ENCODE data around the gene ARHGAP36. TPM values are rescaled to one million over a fixed set of nuclear protein-coding genes. Genes with fewer than 3 reads are reported as not detected.

The ARHGAP36 gene
- total RNA-seq, 1 experiment from 2014 or later, result 0.37 TPM

DNA sequence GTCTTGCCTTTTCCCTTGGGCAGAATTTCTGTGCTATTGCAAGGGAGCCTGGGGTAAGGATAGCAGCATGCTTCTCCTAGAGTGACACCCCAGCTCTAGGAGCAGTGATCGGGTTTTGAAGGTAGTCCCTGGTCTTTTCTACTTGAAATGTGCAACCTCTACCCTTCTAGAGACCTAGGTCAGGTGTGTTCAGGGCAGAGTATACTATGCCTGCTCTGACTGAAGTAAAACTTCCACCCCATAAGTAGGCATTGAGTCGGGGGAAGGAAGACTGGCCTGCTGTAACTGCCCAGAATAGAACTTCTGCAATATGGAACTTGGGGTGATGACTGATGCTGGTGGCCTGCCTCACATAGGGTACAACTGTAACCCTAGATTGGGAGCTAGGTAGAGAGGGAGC is 80.9 kb downstream of the ARHGAP36 start:
- H2BK20ac ChIP-seq (ENCODE audit: low read depth, low read length, poor library complexity, severe bottlenecking), result no peak overlapping the region
- peaks cover 0 to 7% of the 10 kb centered on the region in 2 experiments; a peak in 4 of 5 replicates for H3K9me3 Mint-ChIP-seq
- H3K27ac Mint-ChIP-seq, result no peak overlapping the region
- no peaks in the 10 kb centered on the region for H3K23me2 ChIP-seq (ENCODE audit: insufficient read length, low read depth, low read length, poor library complexity, severe bottlenecking)
- no peak overlapping the region for H4K91ac ChIP-seq (ENCODE audit: insufficient read length, low read depth, low read length)
- no peak overlapping the region for H2AK5ac ChIP-seq (ENCODE audit: insufficient read length, low read length)
- H3K4me3 Mint-ChIP-seq, result no peak overlapping the region
- no peak overlapping the region for H2BK15ac ChIP-seq (ENCODE audit: low read depth, low read length)
- H3K27me3 Mint-ChIP-seq (ENCODE audit: low read depth), result peaks cover 6% of the 10 kb centered on the region
- TF ChIP-seq, protein P1, sequence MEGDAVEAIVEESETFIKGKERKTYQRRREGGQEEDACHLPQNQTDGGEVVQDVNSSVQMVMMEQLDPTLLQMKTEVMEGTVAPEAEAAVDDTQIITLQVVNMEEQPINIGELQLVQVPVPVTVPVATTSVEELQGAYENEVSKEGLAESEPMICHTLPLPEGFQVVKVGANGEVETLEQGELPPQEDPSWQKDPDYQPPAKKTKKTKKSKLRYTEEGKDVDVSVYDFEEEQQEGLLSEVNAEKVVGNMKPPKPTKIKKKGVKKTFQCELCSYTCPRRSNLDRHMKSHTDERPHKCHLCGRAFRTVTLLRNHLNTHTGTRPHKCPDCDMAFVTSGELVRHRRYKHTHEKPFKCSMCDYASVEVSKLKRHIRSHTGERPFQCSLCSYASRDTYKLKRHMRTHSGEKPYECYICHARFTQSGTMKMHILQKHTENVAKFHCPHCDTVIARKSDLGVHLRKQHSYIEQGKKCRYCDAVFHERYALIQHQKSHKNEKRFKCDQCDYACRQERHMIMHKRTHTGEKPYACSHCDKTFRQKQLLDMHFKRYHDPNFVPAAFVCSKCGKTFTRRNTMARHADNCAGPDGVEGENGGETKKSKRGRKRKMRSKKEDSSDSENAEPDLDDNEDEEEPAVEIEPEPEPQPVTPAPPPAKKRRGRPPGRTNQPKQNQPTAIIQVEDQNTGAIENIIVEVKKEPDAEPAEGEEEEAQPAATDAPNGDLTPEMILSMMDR (conservative IDR thresholded peaks at IDR 0.05), result no peak
- no peak overlapping the region for H2BK5ac ChIP-seq (ENCODE audit: insufficient read length, low read length)
- H3K79me2 ChIP-seq (ENCODE audit: insufficient read depth, low read length), result no peaks in the 10 kb centered on the region
- no peak overlapping the region for H3K14ac ChIP-seq (ENCODE audit: insufficient read depth, low read length)
- no peaks in the 10 kb centered on the region for H3K27me3 ChIP-seq (ENCODE audit: insufficient read depth, low read length)
- no peak overlapping the region for H2BK120ac ChIP-seq (ENCODE audit: low read depth, low read length, poor library complexity, severe bottlenecking)
- no peaks in the 10 kb centered on the region for H3K4me1 ChIP-seq (ENCODE audit: insufficient read depth, low read length)
- no peaks in the 10 kb centered on the region for H3K4me1 Mint-ChIP-seq
- H3K9ac ChIP-seq (ENCODE audit: extremely low read depth, insufficient read length, low read length), result no peak overlapping the region
- no CpG with 5 or more reads among the region's 2 CpGs for WGBS (ENCODE audit: extremely low coverage, insufficient read length, low lambda C conversion rate)
- no peak overlapping the region for H3T11ph ChIP-seq (ENCODE audit: low read length)
- no peak overlapping the region for H2BK12ac ChIP-seq (ENCODE audit: insufficient read length, low read depth, low read length)
- no peak overlapping the region for H4K8ac ChIP-seq (replicated peaks; ENCODE audit: insufficient read length, low read depth, low read length)
- no peak overlapping the region for H3K56ac ChIP-seq (ENCODE audit: insufficient read length, low read depth, low read length)
- no peak overlapping the region for H4K5ac ChIP-seq (ENCODE audit: insufficient read length, low read depth, low read length)
- H3K4me2 ChIP-seq (ENCODE audit: insufficient read depth, insufficient read length, low read length), result no peak overlapping the region
- no peak overlapping the region for H3K18ac ChIP-seq (ENCODE audit: insufficient read length, low read depth, low read length)
- no peaks in the 10 kb centered on the region for H3K36me3 Mint-ChIP-seq (ENCODE audit: insufficient read depth in 1 of 3, low read depth in 3 of 3)
- H2AFZ ChIP-seq (ENCODE audit: low read length), result no peak overlapping the region
- no peak for DNase-seq
- H3K23ac ChIP-seq (ENCODE audit: insufficient read length, low read depth, low read length), result no peak overlapping the region
- H3K9me3 ChIP-seq (ENCODE audit: control insufficient read depth, low read depth, low read length), result no peaks in the 10 kb centered on the region
- no peaks in the 10 kb centered on the region for H3K79me1 ChIP-seq (ENCODE audit: insufficient read depth, low read depth, low read length, poor library complexity, severe bottlenecking)
- H3K27ac ChIP-seq (ENCODE audit: insufficient read length, low read depth, low read length), result no peak overlapping the region
- H4K20me1 ChIP-seq (ENCODE audit: control insufficient read depth, insufficient read depth, insufficient read length), result no peaks in the 10 kb centered on the region
- no peak overlapping the region for H3K4ac ChIP-seq (ENCODE audit: low read depth, low read length)

Other genes with a start within 250 kb of the ARHGAP36 start
- gene ENOX2, start 155.1 kb upstream of the ARHGAP36 start, total RNA-seq (2021), result 16.8 and 17.7 TPM in 2 replicates
- gene IGSF1, start 231.0 kb downstream of the ARHGAP36 start, total RNA-seq (2021), result 11.9 and 12.5 TPM in 2 replicates